ENCODE results near the gene SAMD3.

GRCh38 chr6:130229645-130230044 lies 6.9 kb upstream of the SAMD3 start:
- TF ChIP-seq EZH2 (IDR thresholded peaks at IDR 0.05; ENCODE audit: insufficient read depth, poor library complexity, severe bottlenecking) (no peak), EZH2phosphoT487 (IDR thresholded peaks at IDR 0.05; ENCODE audit: insufficient read depth, low read depth) (no peak)

All from GM23248 (cell line).